ENCODE measurements around the gene MINDY4.

Gene MINDY4

GRCh38 chr7:30771880-30772425 is 736 bp downstream of the MINDY4 start:
- TF ChIP-seq CTCF (IDR thresholded peaks at IDR 0.05; ENCODE audit: insufficient read depth, low read depth, low read length, missing control alignments) = no peak
- H3K4me3 ChIP-seq (ENCODE audit: low read length) = peak overlapping the region; percentile 79
- DNase-seq (ENCODE audit: low read depth) = peak; percentile 14

GRCh38 chr7:30772984-30773383 is 1.8 kb downstream of the MINDY4 start:
- no peak for TF ChIP-seq CTCF (IDR thresholded peaks at IDR 0.05; ENCODE audit: insufficient read depth, low read depth, low read length, missing control alignments)
- H3K4me3 ChIP-seq (ENCODE audit: low read length) = no peak overlapping the region
- DNase-seq (ENCODE audit: low read depth) = no peak

GRCh38 chr7:30775992-30776391 is 4.8 kb downstream of the MINDY4 start:
- H3K4me3 ChIP-seq (ENCODE audit: low read length) = no peak overlapping the region
- no peak for DNase-seq (ENCODE audit: low read depth)
- TF ChIP-seq CTCF (IDR thresholded peaks at IDR 0.05; ENCODE audit: insufficient read depth, low read depth, low read length, missing control alignments) = no peak

- no peak overlapping the region for H3K4me3 ChIP-seq (ENCODE audit: low read length)
- no peak for DNase-seq (ENCODE audit: low read depth)
- no peak for TF ChIP-seq CTCF (IDR thresholded peaks at IDR 0.05; ENCODE audit: insufficient read depth, low read depth, low read length, missing control alignments)
Measured at GRCh38 chr7:30776971-30777370, 5.8 kb downstream of the MINDY4 start.

GRCh38 chr7:30778255-30779025 is 7.2 kb downstream of the MINDY4 start:
- no peak for TF ChIP-seq CTCF (IDR thresholded peaks at IDR 0.05; ENCODE audit: insufficient read depth, low read depth, low read length, missing control alignments)
- DNase-seq (ENCODE audit: low read depth) = no peak
- H3K4me3 ChIP-seq (ENCODE audit: low read length) = no peak overlapping the region

- TF ChIP-seq CTCF (IDR thresholded peaks at IDR 0.05; ENCODE audit: insufficient read depth, low read depth, low read length, missing control alignments) = no peak
Measured at GRCh38 chr7:30779574-30779973, 8.4 kb downstream of the MINDY4 start.

GRCh38 chr7:30780941-30781340 is 9.7 kb downstream of the MINDY4 start:
- TF ChIP-seq CTCF (IDR thresholded peaks at IDR 0.05; ENCODE audit: insufficient read depth, low read depth, low read length, missing control alignments) = no peak
- DNase-seq (ENCODE audit: low read depth) = no peak
- H3K4me3 ChIP-seq (ENCODE audit: low read length) = no peak overlapping the region

More at GRCh38 chr7:30779574-30779973, 8.4 kb downstream of the MINDY4 start:
- H3K4me3 ChIP-seq (ENCODE audit: low read length) = no peak overlapping the region
- DNase-seq (ENCODE audit: low read depth) = no peak
